ENCODE measurements around the gene DHH.

DNA sequence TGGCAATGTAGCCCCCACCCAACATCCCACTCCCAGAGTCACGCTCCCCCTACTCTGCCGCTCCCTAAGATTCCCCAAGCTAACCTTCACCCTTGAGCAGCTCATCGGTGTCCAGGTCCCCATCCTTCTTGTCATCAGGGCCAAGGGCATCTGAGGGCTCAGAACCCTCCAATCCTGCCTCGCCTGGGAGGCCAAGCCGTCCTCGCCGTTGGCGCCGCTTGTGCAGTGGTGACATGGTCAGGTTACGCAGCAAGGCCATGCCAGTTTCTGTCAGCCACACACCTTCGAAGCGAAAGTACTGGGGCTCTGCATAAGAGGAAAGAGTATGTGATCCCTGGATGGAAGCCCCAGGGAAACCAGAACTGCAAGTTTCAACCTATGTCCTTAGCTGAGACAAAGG, 49.9 kb downstream of the DHH start:
- TF ChIP-seq, protein P1, sequence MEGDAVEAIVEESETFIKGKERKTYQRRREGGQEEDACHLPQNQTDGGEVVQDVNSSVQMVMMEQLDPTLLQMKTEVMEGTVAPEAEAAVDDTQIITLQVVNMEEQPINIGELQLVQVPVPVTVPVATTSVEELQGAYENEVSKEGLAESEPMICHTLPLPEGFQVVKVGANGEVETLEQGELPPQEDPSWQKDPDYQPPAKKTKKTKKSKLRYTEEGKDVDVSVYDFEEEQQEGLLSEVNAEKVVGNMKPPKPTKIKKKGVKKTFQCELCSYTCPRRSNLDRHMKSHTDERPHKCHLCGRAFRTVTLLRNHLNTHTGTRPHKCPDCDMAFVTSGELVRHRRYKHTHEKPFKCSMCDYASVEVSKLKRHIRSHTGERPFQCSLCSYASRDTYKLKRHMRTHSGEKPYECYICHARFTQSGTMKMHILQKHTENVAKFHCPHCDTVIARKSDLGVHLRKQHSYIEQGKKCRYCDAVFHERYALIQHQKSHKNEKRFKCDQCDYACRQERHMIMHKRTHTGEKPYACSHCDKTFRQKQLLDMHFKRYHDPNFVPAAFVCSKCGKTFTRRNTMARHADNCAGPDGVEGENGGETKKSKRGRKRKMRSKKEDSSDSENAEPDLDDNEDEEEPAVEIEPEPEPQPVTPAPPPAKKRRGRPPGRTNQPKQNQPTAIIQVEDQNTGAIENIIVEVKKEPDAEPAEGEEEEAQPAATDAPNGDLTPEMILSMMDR (conservative IDR thresholded peaks at IDR 0.05), result no peak
- TF ChIP-seq ZFX (IDR thresholded peaks at IDR 0.05), result no peak
